SK-N-SH treated with all-trans-retinoic acid at 6 μM for 48 hours (cell line): ENCODE results near the gene P2RY14.

Experiments
- ATAC-seq: fragments of 200-7000 bp; cut with Tn5 transposase; 3 replicates; pipeline ENCODE4 v1.9.1; 2020; ENCODE audit warnings: mild to moderate bottlenecking, moderate library complexity
- ARNTL ChIP-seq: fragments of 450-650 bp; formaldehyde crosslinking; IDR thresholded peaks from 2 replicates; pipeline ENCODE4 v1.5.0; 2020; ENCODE audit warnings: low read depth, mild to moderate bottlenecking, moderate library complexity, borderline replicate concordance
- BACH2 ChIP-seq: fragments of 250-450 bp; sonication (Bioruptor Pico); IDR thresholded peaks from 2 replicates; pipeline ENCODE4 v1.9.0; 2021; ENCODE audit warnings: mild to moderate bottlenecking, borderline replicate concordance
- CREB5 ChIP-seq: fragments of 250-450 bp; sonication (Bioruptor Pico); IDR thresholded peaks from 2 replicates; pipeline ENCODE4 v1.5.1; 2020; ENCODE audit warnings: low read depth, mild to moderate bottlenecking, moderate library complexity
- CSDC2 ChIP-seq: fragments of 250-450 bp; sonication (Bioruptor Pico); IDR thresholded peaks from 2 replicates; pipeline ENCODE4 v1.5.0; 2020; ENCODE audit warnings: mild to moderate bottlenecking, moderate library complexity
- CSRNP3 ChIP-seq: fragments of 250-450 bp; sonication (Bioruptor Pico); IDR thresholded peaks from 2 replicates; pipeline ENCODE4 v1.5.1; 2021; ENCODE audit warnings: mild to moderate bottlenecking, moderate library complexity
- ESRRG ChIP-seq: fragments of 250-450 bp; sonication (Bioruptor Pico); IDR thresholded peaks from 2 replicates; pipeline ENCODE4 v1.6.1; 2021; ENCODE audit warnings: mild to moderate bottlenecking
- ISL1 ChIP-seq: fragments of 250-450 bp; sonication (Bioruptor Pico); IDR thresholded peaks from 2 replicates; pipeline ENCODE4 v2.1.2; 2022; ENCODE audit warnings: mild to moderate bottlenecking, moderate library complexity
- PATZ1 ChIP-seq: fragments of 250-450 bp; sonication (Bioruptor Pico); IDR thresholded peaks from 2 replicates; pipeline ENCODE4 v1.8.0; 2020; ENCODE audit warnings: mild to moderate bottlenecking, moderate library complexity, borderline replicate concordance
- POU6F1 ChIP-seq: fragments of 250-450 bp; sonication (Bioruptor Pico); IDR thresholded peaks from 2 replicates; pipeline ENCODE4 v1.8.0; 2021; ENCODE audit warnings: low read depth, mild to moderate bottlenecking, moderate library complexity, borderline replicate concordance
- PPARA ChIP-seq: fragments of 250-450 bp; sonication (Bioruptor Pico); IDR thresholded peaks from 2 replicates; pipeline ENCODE4 v1.5.0; 2020; ENCODE audit warnings: mild to moderate bottlenecking, borderline replicate concordance
- RARB ChIP-seq: fragments of 250-450 bp; sonication (Bioruptor Pico); IDR thresholded peaks from 2 replicates; pipeline ENCODE4 v1.8.0; 2021; ENCODE audit warnings: mild to moderate bottlenecking, moderate library complexity
- SNAI2 ChIP-seq: fragments of 250-450 bp; sonication (Bioruptor Pico); IDR thresholded peaks from 2 replicates; pipeline ENCODE4 v1.5.0; 2020; ENCODE audit warnings: mild to moderate bottlenecking, moderate library complexity
- TCF4 ChIP-seq: fragments of 250-450 bp; sonication (Bioruptor Pico); IDR thresholded peaks from 2 replicates; pipeline ENCODE4 v1.8.0; 2021; ENCODE audit warnings: mild to moderate bottlenecking, moderate library complexity, borderline replicate concordance
- TOX ChIP-seq: fragments of 250-450 bp; sonication (Bioruptor Pico); IDR thresholded peaks from 2 replicates; pipeline ENCODE4 v1.8.0; 2021; ENCODE audit warnings: mild to moderate bottlenecking, moderate library complexity, borderline replicate concordance
- TSHZ2 ChIP-seq: fragments of 250-450 bp; sonication (Bioruptor Pico); IDR thresholded peaks from 2 replicates; pipeline ENCODE4 v1.5.0; 2020; ENCODE audit warnings: mild to moderate bottlenecking, moderate library complexity
- ZC3H10 ChIP-seq: fragments of 250-450 bp; sonication (Bioruptor Pico); IDR thresholded peaks from 2 replicates; pipeline ENCODE4 v1.5.1; 2021; ENCODE audit warnings: mild to moderate bottlenecking, moderate library complexity
- ZFP3 ChIP-seq: fragments of 250-450 bp; sonication (Bioruptor Pico); IDR thresholded peaks from 2 replicates; pipeline ENCODE4 v1.5.0; 2020; ENCODE audit warnings: mild to moderate bottlenecking, moderate library complexity
- ZFP30 ChIP-seq: fragments of 450-650 bp; formaldehyde crosslinking; IDR thresholded peaks from 2 replicates; pipeline ENCODE4 v1.5.0; 2022; ENCODE audit warnings: mild to moderate bottlenecking, moderate library complexity
- ZNF565 ChIP-seq: fragments of 450-650 bp; formaldehyde crosslinking; conservative IDR thresholded peaks from 2 replicates; pipeline ENCODE4 v1.5.0; 2020; ENCODE audit warnings: low read depth, mild to moderate bottlenecking, moderate library complexity
- ZNF70 ChIP-seq: fragments of 450-650 bp; formaldehyde crosslinking; IDR thresholded peaks from 2 replicates; pipeline ENCODE4 v1.5.0; 2020; ENCODE audit warnings: mild to moderate bottlenecking, moderate library complexity
- ZNF8 ChIP-seq: fragments of 450-650 bp; formaldehyde crosslinking; IDR thresholded peaks from 2 replicates; pipeline ENCODE4 v1.5.0; 2020; ENCODE audit warnings: mild to moderate bottlenecking, moderate library complexity

Gene P2RY14

GRCh38 chr3:151278230-151278629 is at the start of gene P2RY14:
P2RY14 (minus strand) TSS chr3:151278542; CDS start chr3:151214316, 64,226 bp downstream.
- TF ChIP-seq ZNF565 (CRISPR knock-in tag) (no peak), ZNF8 (CRISPR knock-in tag) (no peak), CSDC2 (no peak), BACH2 (CRISPR knock-in tag) (no peak), RARB (no peak), ZC3H10 (no peak), ZFP3 (CRISPR knock-in tag) (no peak), ARNTL (CRISPR knock-in tag) (no peak), CSRNP3 (CRISPR knock-in tag) (no peak), POU6F1 (CRISPR knock-in tag) (no peak), ZNF70 (no peak), SNAI2 (no peak), TCF4 (CRISPR knock-in tag) (no peak), PPARA (CRISPR knock-in tag) (no peak), CREB5 (no peak), ISL1 (CRISPR knock-in tag) (no peak), PATZ1 (no peak), TSHZ2 (no peak), TOX (CRISPR knock-in tag) (no peak), ZFP30 (no peak)
- ATAC-seq: no peak

- peak; percentile 82 for ATAC-seq
- TF ChIP-seq ZNF70 (no peak), TSHZ2 (no peak), ESRRG (CRISPR knock-in tag) (no peak), CSDC2 (no peak), CREB5 (no peak), ZFP30 (no peak), CSRNP3 (CRISPR knock-in tag) (no peak), ZNF8 (CRISPR knock-in tag) (no peak), SNAI2 (no peak), RARB (no peak), ISL1 (CRISPR knock-in tag) (no peak), ARNTL (CRISPR knock-in tag) (no peak), PATZ1 (no peak), BACH2 (CRISPR knock-in tag) (no peak)
- TF ChIP-seq, all 23 proteins: peak for 0
These were observed 49.3 kb upstream of the P2RY14 start for GRCh38 chr3:151327571-151328198.
